CD4-positive, alpha-beta T cell treated with Interleukin-21 for 1 hour (primary cell): ENCODE data around the gene IPO13.
A peak's percentile ranks its signal among the peaks of the same experiment; 100 is the strongest.

ENCODE experiments used
- DNase-seq: peaks from one replicate; pipeline ENCODE4 v3.0.0-alpha.2; 2020

The IPO13 gene

DNA sequence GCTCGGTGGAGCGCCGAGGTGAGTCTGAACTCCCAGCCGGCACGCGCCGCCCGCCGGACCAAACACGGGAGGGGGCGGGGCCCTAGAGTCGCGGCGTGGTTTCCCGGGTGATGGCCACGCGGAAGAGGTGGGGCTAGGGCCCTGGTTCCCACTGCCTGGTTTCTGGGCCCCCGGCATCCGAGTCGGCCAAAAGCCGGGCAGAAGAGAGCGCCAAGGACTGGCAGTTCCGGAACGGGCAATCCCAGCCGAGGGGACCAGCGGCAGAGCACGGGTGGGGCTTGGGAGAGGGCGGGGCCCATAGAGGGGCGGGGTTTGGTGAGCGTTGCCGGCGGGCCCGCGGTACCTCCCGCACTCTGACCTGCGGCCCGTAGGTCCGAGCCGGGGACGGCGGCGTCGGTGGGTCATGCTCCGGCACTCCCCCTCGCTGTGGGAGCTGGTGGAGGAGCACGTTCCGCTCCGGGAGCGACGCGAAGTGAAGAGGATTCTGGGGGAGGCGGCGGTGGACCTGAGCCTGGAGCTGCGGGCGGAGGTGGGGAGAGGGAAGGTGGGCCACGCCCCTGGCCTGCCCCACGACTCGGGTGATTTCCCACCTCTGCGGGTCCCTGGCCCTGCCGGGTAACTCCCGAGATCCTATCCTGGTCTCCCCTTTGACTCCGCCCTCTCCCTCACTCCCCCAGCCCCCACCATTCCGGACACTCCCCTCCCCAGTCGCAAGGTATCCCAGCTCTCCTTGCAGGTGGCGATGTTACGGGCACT lies 44.9 kb downstream of the IPO13 start, which contains the start of gene CCDC24:
TSS of gene CCDC24 (plus strand) at position 124 of the 756 bp plus-strand sequence. CDS start at position 404, 280 bp downstream.
- DNase-seq: peak; percentile 82

DNA sequence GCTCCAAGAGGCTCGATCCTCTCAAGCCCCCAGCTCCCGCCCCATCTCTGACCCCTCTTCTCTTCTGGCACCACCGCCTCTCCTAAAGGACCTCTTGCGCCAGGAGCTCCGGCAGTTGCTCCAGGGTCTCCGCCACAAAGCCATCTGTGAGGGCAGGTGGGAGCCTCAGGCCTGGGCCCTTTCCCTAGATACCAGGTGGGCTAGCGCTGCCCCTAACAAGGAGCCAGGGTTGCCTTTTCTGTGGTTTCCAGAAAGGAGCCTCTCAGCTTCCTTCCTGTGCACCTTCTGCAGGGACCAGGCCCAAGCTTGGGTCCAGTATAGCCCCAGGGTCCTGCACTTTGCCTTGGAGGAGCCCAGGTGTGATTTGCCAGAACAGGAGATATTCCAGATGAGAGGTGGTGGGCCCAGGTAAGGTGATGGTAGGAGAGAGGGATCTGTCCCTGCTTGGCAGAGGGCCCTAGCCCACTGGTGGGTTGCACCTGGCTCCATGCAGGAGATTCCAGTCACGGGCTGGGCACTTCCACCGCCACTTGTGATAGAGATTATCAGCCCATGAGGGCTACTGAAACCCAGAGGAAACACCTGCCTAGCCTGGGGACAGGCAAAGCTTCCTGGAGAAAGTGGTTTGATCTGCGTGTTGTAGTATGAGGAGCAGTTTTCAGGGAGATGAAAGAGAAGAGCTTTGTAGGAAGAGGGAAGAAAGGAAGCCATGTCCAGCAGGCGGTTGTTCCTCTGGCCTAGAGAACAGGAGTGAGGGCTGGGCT lies 45.7 kb downstream of the IPO13 start:
- no peak for DNase-seq

DNA sequence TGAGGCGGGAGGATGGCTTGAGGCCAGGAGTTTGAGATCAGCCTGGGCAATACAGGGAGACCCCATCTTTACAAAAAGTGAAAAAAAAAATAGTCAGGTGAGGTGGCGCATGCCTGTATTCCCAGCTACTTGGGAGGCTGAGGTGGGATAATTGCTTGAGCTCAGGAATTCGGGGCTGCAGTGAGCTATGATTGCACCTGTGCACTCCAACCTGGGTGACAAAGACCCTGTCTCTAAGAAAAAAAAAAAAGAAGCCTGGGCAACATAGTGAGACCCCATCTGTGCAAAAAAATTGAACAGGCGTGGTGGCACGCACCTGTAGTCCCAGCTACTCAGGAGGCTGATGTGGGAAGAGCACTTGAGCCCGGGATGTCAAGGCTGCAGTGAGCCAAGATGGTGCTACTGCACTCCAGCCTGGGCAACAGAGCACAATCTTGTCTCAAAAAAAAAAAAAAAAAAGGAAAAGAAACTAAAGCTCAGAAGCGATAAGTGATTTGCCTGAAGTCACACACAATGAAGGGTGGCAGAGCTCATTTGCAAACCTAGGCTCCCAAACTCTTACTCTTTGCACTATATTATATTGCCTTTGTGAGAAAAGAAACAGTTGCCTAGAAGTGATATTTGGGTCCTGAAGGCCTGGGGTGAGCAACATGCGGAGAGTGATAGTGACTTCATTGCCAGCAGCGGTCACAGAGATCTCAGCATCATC lies 46.6 kb downstream of the IPO13 start:
- DNase-seq: no peak

DNA sequence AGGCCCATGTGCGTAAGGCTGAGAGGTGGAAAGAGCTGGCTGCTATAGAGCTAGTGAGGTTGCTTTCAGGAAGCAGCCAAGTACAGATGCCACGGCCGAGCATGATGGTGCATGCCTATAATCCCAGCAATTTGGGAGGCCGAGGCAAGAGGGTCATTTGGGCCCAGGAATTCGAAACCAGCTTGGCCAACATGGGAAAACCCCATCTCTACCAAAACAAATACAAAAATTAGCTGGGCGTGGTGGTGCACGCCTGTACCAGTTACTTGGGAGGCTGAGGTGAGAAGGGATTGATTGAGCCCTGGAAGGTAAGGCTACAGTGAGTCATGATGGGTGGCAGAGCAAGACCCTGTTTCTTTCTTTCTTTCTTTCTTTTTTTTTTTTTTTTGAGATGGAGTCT lies 47.3 kb downstream of the IPO13 start:
- DNase-seq: no peak

DNA sequence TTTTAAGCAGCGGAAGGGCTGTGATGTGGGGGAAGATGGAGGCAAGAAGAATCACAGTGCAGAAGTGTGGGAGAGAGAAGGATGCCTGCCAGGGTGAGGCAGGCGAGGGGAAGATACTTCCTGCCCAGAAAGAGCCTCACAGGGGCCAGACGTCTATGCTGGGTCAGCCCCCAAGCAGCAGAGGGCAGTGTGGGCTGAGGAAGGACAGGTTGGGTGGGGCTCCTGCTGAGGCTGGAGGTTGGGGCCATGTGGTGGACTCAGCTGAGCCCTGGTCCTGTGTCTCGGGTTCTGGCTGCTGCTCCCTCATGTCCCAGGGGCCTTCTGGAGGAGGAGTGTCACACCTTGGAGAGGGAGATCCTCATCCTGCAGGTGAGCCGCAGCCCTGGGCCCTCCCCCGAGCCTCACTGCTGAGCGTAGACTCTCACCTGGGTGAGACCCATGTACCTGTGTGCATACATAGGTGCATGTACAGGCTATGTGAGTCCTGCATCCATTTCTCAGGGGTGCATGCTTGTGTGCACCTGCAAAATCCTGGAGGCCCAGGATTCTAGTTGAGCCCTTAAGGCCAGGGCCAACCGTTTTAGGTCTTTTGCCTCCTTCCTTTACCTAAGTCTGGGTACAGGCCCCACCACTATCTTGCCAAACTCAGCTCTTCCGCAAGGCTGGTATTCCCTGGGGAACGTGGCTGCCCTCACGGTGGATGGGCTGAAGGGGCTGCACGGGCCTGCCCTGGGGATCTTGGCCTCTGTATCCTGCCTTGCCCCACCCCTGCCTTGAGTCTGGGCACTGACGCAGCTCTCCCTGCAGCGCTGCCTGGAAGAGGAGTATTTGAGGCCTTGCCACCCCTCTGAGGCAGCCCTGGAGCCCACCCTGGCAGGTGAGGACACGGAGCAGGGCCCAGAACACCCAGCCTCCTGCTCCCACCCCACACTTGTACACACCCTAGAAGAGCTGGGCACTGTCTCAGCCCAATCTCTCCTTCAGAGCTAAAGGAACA lies 48.3 kb downstream of the IPO13 start:
- DNase-seq: no peak

DNA sequence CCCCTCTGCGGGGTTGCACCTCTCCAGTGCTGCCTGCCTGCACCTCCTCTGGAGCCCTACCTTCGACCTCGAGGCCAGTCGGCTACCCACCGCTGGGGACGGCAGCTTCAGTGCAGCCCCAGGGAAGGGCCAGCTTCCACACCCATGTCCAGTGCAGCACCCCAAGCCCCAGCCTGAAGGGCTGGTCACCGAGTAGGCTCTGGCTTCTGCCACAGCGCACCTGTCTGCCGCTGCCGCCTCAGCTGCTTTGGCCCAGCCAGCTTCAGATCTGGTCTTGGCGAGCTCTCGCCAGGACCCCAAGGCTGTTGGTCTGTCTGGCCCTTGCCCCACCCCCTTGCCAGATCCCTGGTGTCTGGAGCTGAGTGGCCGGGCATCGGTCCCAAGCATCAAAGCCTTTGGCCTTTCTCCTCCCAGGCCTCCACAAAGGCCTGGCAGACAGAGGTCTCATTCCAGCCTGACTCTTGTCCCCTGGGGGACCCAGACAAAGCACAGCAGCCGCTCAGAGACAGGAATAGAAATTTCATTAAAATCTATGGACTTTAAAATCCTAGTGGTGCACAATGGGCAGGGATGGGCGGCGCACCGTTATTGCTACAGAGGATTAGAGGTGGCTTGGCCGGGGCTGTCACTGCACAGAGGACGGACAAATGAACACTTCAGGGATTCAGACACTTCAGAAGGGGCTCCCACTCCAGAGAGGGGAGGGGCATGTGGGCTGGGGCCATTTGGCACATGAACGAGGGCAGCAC lies 49.4 kb downstream of the IPO13 start:
- DNase-seq: no peak

DNA sequence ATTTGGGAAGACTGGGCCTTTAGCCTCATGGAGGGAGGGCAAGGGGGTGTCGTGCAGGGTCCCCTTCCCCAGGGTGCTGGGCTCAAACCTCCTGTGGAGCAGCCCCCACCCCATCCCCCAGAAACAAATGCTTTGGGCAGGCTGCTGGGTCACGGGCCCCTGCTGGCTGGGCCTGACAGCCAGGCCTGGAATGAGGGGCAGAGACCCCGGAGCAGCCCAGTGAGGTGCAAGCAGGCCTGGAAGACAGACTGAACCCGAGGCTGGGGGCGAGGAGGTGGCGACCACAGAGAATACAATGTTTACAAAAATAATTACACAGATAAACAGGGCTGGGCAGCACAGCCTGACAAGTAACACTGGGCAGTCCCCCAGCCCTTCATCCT lies 50.0 kb downstream of the IPO13 start:
- no peak for DNase-seq

DNA sequence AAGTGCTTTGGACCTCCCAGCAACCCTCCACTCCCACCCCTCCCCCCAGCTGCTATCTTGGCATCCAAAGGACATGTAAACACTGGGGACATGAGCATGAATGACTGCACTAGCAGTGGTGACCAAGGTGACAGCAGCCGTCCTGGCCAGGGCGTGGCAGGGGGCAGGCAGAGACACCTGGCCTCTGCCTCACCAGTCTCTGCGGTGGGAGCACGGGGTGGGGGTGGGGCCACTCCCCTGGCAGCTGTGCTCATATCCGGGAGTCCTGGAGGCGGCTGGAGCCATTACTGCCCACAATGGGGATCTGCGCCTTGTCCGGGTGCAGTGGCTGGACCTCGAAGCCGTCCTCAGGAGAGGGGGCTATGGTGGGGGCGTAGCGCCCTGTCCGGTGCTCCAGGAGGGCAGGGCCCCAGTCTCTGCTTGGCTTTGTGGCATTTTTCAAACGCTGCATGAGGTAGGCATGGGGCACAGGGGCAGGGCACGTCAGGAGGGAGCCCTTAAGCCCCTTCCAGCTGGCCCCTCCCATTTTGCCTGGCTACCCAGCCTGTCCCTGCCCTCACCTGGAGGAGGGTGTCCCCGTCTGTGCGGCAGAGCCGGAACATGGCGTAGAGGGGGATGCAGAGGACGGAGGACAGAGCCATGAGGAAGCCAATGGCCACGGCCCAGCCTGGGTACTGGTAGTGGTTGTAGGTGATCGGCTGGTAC lies 50.7 kb downstream of the IPO13 start:
- no peak for DNase-seq

DNA sequence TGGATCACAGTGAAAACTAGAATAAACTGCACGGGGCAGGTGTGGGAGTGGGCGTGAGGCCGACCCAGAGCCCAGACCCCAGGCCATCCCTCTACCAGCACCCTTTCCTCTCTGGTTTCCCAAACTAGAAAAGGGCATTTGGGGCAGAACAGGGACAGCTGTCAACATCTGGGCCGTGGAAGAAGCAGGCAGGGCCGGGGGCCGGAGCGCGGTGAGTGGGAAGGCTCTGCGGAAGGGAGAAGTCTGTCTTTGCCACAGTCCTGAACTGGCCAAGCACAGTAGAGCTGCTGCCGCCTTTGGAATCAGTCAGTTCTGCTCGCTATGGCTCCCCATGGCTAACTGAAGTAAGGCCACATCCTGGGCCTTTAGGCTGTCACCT lies 51.2 kb downstream of the IPO13 start:
- no peak for DNase-seq

DNA sequence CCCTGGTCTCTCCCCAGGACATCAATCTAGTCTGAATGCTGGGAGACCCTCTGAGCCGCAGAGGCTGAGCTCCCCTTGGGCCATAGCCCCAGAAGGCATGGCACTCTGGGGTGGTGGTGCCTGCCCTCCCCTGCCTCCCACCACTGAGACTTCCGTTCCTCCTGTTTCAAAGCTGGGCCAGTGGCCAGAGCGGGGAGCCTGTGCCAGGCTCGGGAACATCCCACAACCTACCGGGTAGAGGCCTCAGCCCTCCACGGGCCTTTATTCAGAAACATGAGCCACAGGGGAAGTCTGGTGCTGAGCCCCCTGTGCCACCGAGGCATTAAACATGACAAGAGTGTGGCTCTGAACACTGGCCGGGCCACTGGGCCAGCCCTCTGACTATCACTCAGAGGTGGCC lies 52.7 kb downstream of the IPO13 start:
- no peak for DNase-seq

DNA sequence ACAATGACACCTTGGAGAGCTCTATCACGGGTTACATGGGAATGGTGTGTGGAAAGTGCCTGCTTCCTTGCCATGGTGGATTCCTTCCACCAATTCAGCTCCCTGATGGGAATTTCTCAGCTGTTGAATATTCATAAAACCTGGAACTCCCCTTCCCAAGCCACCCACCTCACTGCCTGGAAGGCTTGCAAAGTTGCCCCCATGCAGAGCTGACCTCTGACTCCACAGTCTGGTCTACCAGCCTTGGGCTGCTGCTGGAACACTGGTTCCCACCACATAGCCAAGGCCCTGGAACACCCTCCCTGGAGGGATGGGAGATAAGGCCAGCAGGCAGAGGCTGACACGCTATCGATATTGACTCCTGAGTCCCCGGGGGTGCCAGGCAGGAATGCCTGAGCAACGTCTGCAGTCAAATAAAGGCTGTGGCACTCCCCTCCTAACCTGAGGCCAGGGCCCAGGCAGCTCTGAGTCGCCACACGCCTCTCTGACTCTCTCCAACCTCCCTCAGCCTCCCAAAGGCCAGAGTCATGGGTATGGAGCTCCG lies 53.4 kb downstream of the IPO13 start:
- DNase-seq: no peak

DNA sequence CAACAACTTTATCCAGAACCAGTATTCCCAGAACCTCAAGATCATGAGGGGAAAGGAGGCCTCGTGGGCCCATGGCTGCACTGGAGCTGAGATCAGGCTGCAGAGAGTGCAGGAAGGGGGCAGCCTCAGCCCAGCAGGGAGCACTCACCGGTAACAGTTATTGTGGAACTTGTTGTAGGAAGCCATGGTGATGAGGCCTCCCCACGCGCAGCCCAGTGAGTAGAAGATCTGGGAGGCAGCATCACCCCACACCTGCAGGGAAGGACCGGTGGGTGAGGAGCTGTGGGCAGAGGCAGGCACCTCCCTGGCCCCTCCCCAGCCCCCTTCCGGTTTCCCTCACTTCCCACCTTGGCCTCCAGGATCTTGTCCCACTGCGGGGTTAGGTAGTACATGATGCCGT lies 55.4 kb downstream of the IPO13 start:
- DNase-seq: no peak

DNA sequence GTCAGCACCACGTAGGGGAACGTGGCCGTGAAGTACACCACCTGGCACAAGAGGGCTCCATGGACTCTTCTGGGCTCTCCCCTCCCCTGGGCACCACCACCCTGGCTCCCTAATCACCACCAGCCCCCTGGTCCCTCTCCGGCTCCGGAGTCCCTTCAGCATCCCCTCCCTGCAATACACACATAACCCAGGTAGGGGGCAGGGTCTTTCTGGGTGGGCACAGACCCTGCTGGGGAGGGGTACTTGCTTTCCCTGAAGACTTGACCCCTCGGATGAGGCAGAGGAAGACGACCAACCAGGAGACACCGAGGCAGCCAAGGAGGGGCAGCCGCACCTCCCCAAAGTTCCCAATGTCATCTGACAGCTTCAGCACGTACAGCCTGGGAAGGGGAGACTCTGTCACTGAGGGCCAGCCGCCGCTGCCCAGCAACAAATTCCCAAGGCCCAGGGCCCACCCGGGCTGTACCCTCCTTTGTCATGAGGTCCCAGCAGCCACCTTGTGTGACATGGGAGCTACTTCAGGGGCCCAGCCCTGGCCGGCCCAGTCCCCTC lies 55.9 kb downstream of the IPO13 start:
- DNase-seq: no peak

DNA sequence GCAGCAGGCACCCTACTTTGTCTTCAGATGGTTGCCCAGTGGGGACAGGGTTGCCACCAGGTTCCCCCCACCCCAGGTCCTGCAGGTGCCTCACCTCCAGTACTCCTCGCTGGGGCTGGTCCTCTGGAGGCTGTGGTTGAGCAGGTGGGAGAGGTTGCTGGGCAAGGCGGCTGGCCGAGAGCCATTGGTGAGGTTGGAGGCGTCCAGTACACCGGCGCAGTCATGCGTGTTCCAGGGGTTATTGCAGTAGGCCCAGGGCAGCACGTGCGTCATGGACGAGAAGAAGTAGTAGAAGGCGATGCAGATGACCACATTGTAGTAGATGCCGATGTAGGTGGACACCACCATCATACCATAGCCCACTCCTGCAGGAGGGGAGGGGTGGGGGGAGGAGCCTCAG lies 61.5 kb downstream of the IPO13 start:
- no peak for DNase-seq

DNA sequence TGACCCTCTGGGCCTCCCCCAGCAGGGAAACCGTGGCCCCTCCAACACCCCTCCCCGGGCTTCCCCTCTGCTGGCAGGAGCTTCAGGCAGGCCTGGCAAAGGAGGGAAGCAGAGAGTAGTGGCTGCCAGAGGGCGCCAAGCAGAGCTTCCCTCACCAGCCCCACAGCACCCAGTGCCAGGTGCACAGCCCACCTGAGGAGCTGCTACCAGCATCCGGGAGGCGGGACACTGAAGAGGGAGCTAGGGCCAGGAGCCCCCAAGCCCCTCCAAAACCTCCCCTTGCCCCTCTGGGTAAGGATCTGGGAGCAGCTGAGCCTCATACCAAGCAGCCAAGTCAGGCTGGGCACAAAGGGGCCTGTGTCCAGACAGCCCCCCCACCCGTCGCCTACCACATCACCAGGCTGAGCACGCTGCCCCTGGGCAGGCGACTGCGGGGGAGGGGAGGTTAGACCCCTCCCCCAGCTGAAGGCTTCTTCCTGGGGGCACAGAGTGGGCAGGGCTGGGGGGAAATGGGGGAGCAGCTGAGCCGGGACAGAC lies 64.3 kb downstream of the IPO13 start:
- DNase-seq: no peak

DNA sequence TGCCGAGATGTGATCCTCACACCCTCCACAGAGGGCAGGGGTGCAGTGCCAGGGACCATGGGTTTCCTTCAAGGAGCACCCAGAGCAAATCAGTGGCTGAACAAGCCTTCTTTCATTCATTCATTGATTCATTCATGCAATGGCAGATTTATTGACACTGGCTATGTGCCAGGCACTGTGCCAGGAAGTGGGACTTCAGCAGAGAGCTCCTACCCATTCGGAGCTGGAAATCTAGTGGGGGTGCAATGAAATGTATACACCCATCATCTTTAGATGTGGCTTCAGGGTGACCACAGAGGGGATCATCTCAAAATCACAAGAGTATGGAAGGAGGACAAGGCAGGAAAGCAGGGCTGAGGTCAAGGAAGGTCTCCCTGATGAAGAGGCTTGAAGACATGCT lies 65.7 kb downstream of the IPO13 start:
- DNase-seq: no peak

DNA sequence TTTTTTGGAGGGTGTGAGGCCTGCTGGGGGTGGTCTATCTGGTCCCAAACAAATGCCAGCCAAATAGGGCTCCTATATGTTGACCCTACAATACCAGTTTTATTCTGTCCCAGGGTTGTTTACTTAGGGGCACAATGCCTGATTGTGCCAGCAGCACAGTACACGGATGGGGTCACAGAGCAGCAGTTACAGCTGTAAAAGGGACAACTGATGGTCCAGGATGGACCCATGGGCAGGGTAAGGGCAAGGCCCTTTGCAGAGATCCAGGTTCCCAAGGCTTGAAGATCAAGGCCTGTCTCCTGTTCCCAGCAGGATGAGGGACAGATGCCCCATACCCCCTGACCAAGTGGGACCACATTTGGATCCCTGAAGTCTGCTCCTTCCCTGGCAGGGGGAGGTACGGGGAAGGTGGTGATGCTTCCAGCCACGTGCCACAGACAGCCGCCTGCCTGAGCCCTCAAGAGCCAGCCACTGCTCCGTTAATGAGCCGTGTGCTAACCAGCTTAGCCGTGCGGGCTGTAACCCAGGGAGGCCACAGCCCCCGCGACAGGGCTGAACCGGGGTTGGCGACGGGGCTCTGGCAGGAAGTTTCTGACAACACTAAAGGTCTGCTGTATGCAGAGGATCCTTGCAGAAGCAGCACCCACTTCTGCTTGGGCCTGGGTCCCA lies 66.3 kb downstream of the IPO13 start:
- no peak for DNase-seq

DNA sequence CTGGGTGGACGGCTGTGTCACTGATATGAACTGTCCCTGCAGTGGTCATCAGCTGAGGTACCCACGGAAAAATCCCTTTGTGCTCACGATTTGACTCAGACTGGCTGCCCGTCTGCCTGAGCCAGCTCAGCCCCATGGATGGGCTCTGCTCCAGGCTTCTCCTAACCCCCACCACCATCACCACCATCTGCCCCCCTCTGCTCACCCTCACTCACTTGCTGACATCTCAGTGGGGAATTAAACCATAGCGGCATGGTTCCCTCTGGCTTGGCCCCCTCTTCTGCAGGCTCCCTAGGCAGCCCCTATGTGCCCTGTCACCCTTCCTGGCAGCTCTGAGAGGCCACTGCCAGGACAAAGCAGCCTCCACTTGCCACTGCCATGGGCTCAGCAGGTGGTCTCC lies 67.2 kb downstream of the IPO13 start:
- no peak for DNase-seq

DNA sequence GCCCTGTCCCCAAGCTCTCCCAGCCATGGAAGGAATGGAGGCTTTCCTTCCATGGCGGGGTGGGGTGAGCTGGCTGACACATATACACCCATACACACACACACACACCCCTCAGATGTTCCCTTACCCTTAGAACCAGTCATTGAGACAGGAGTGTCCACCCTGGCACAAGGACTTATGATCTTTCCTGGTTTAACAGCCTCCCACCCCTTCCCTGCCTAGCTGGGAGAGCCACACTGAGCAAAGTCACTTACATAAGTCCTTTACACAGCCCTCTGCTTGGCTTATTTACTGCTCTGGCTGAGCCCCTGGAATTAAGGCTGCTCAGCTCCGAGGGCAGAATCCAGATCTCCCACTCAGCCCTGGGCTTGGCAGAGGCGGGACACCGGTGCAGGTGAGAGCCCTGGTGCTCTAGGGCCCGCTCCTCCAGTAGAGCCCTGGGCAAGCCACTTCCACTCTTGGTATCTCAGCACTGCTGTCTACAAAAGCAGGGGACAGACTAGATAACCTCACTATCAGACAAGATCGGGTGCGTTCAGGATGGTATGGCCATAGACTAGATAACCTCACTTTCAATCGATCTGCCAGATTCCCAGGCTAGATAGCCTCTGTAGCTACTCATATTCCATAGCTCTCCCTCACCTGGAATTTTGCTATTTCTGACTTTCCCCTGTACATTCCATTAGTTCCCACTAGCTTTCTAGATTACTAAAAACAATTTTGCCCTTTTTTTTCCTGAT lies 67.8 kb downstream of the IPO13 start:
- DNase-seq: no peak
